ENCODE results near the gene FAM47E.
"Not testable (repeated sequence)": the region's sequence is repeated elsewhere in the genome, so short reads cannot be mapped to it uniquely, and the experiment has no call there.

Gene FAM47E

GRCh38 chr4:76240236-76240635 is 11.3 kb upstream of the FAM47E start:
- H3K9me3 Mint-ChIP-seq: peaks cover 13% of the 10 kb centered on the region

GRCh38 chr4:76243877-76244276 is 7.6 kb upstream of the FAM47E start:
- H3K36me3 Mint-ChIP-seq; H3K27ac Mint-ChIP-seq; DNase-seq (ENCODE audit: low spot score in 2 of 2); ATAC-seq; H3K4me1 Mint-ChIP-seq; H3K4me3 Mint-ChIP-seq; H3K9me3 Mint-ChIP-seq: not testable (repeated sequence)

More at GRCh38 chr4:76240236-76240635, 11.3 kb upstream of the FAM47E start:
- Mint-ChIP-seq H3K4me1 (no peaks in the 10 kb centered on the region), H3K4me3 (no peak overlapping the region), H3K27ac (no peak overlapping the region), H3K36me3 (no peaks in the 10 kb centered on the region)
- DNase-seq (ENCODE audit: low spot score in 2 of 2) (no peak), ATAC-seq (no peak)

GRCh38 chr4:76246025-76246424 is 5.5 kb upstream of the FAM47E start:
- Mint-ChIP-seq H3K4me1 (peaks cover 2% of the 10 kb centered on the region), H3K9me3 (no peaks in the 10 kb centered on the region), H3K4me3 (no peak overlapping the region), H3K27ac (no peak overlapping the region), H3K36me3 (no peaks in the 10 kb centered on the region)
- ATAC-seq: peak; percentile 8
- no peak for DNase-seq (ENCODE audit: low spot score in 2 of 2)

GRCh38 chr4:76246852-76247251 is 4.7 kb upstream of the FAM47E start:
- ATAC-seq (no peak), DNase-seq (ENCODE audit: low spot score in 2 of 2) (no peak)
- Mint-ChIP-seq H3K4me3 (no peak overlapping the region), H3K27ac (no peak overlapping the region), H3K4me1 (peaks cover 7% of the 10 kb centered on the region), H3K36me3 (no peaks in the 10 kb centered on the region), H3K9me3 (no peaks in the 10 kb centered on the region)

- H3K9me3 Mint-ChIP-seq: no peaks in the 10 kb centered on the region
- no peaks in the 10 kb centered on the region for H3K36me3 Mint-ChIP-seq
- ATAC-seq (no peak), DNase-seq (ENCODE audit: low spot score in 2 of 2) (no peak)
- peaks cover 7% of the 10 kb centered on the region for H3K4me1 Mint-ChIP-seq
- H3K27ac Mint-ChIP-seq: peak overlapping the region; percentile 66
- H3K4me3 Mint-ChIP-seq: peak overlapping the region; percentile 74
These were observed 559 bp upstream of the FAM47E start for GRCh38 chr4:76250962-76251361.

- DNase-seq (ENCODE audit: low spot score in 2 of 2) (no peak), ATAC-seq (no peak)
- H3K27ac Mint-ChIP-seq: no peak overlapping the region
- peak overlapping the region; percentile 74 for H3K4me3 Mint-ChIP-seq
- H3K9me3 Mint-ChIP-seq: no peaks in the 10 kb centered on the region
- H3K36me3 Mint-ChIP-seq: no peaks in the 10 kb centered on the region
- peaks cover 7% of the 10 kb centered on the region for H3K4me1 Mint-ChIP-seq
These were observed 741 bp downstream of the FAM47E start for GRCh38 chr4:76252271-76252653.

- Mint-ChIP-seq H3K9me3 (no peaks in the 10 kb centered on the region), H3K36me3 (no peaks in the 10 kb centered on the region), H3K4me1 (peaks cover 7% of the 10 kb centered on the region), H3K27ac (no peak overlapping the region), H3K4me3 (no peak overlapping the region)
- ATAC-seq (no peak), DNase-seq (ENCODE audit: low spot score in 2 of 2) (no peak)
These were observed 2.0 kb downstream of the FAM47E start for GRCh38 chr4:76253511-76253910.

- Mint-ChIP-seq H3K27ac (no peak overlapping the region), H3K36me3 (no peaks in the 10 kb centered on the region), H3K9me3 (no peaks in the 10 kb centered on the region), H3K4me3 (no peak overlapping the region), H3K4me1 (peaks cover 6% of the 10 kb centered on the region)
- DNase-seq (ENCODE audit: low spot score in 2 of 2) (no peak), ATAC-seq (no peak)
These were observed 4.5 kb downstream of the FAM47E start for GRCh38 chr4:76256032-76256431.

- Mint-ChIP-seq H3K4me3 (no peak overlapping the region), H3K4me1 (no peaks in the 10 kb centered on the region), H3K36me3 (no peaks in the 10 kb centered on the region), H3K27ac (no peak overlapping the region), H3K9me3 (no peaks in the 10 kb centered on the region)
- no peak for DNase-seq (ENCODE audit: low spot score in 2 of 2)
- no peak for ATAC-seq
These were observed 5.4 kb downstream of the FAM47E start for GRCh38 chr4:76256968-76257367.

- Mint-ChIP-seq H3K4me3 (no peak overlapping the region), H3K4me1 (no peaks in the 10 kb centered on the region), H3K36me3 (no peaks in the 10 kb centered on the region), H3K27ac (no peak overlapping the region), H3K9me3 (no peaks in the 10 kb centered on the region)
- no peak for DNase-seq (ENCODE audit: low spot score in 2 of 2)
- ATAC-seq: no peak
These were observed 6.3 kb downstream of the FAM47E start for GRCh38 chr4:76257824-76258223.

- no peaks in the 10 kb centered on the region for H3K36me3 Mint-ChIP-seq
- no peak for ATAC-seq
- DNase-seq (ENCODE audit: low spot score in 2 of 2): no peak
- H3K4me1 Mint-ChIP-seq: no peaks in the 10 kb centered on the region
- no peaks in the 10 kb centered on the region for H3K9me3 Mint-ChIP-seq
- no peak overlapping the region for H3K4me3 Mint-ChIP-seq
- no peak overlapping the region for H3K27ac Mint-ChIP-seq
These were observed 9.1 kb downstream of the FAM47E start for GRCh38 chr4:76260571-76260970.

- no peaks in the 10 kb centered on the region for H3K36me3 Mint-ChIP-seq
- H3K4me1 Mint-ChIP-seq: no peaks in the 10 kb centered on the region
- no peaks in the 10 kb centered on the region for H3K9me3 Mint-ChIP-seq
- H3K4me3 Mint-ChIP-seq: no peak overlapping the region
- no peak overlapping the region for H3K27ac Mint-ChIP-seq
- DNase-seq (ENCODE audit: low spot score in 2 of 2) (no peak), ATAC-seq (no peak)
These were observed 14.2 kb downstream of the FAM47E start for GRCh38 chr4:76265631-76266218.

- H3K36me3 Mint-ChIP-seq: no peaks in the 10 kb centered on the region
- ATAC-seq: no peak
These were observed 15.1 kb downstream of the FAM47E start for GRCh38 chr4:76266627-76267026.

GRCh38 chr4:76267811-76268210 is 16.3 kb downstream of the FAM47E start:
- ATAC-seq (no peak), DNase-seq (ENCODE audit: low spot score in 2 of 2) (no peak)
- Mint-ChIP-seq H3K27ac (no peak overlapping the region), H3K9me3 (no peaks in the 10 kb centered on the region), H3K4me1 (no peaks in the 10 kb centered on the region), H3K36me3 (no peaks in the 10 kb centered on the region), H3K4me3 (no peak overlapping the region)

More at GRCh38 chr4:76266627-76267026, 15.1 kb downstream of the FAM47E start:
- no peak for DNase-seq (ENCODE audit: low spot score in 2 of 2)
- no peaks in the 10 kb centered on the region for H3K9me3 Mint-ChIP-seq
- H3K4me3 Mint-ChIP-seq: no peak overlapping the region
- H3K4me1 Mint-ChIP-seq: no peaks in the 10 kb centered on the region
- H3K27ac Mint-ChIP-seq: no peak overlapping the region

GRCh38 chr4:76270244-76271175 is 19.0 kb downstream of the FAM47E start:
- no peak overlapping the region for H3K4me3 Mint-ChIP-seq
- H3K36me3 Mint-ChIP-seq: no peaks in the 10 kb centered on the region
- H3K9me3 Mint-ChIP-seq: no peaks in the 10 kb centered on the region
- H3K4me1 Mint-ChIP-seq: no peaks in the 10 kb centered on the region
- DNase-seq (ENCODE audit: low spot score in 2 of 2): no peak
- no peak overlapping the region for H3K27ac Mint-ChIP-seq
- ATAC-seq: no peak

- ATAC-seq (no peak), DNase-seq (ENCODE audit: low spot score in 2 of 2) (no peak)
- no peaks in the 10 kb centered on the region for H3K9me3 Mint-ChIP-seq
- no peaks in the 10 kb centered on the region for H3K36me3 Mint-ChIP-seq
- no peak overlapping the region for H3K27ac Mint-ChIP-seq
- peaks cover 2% of the 10 kb centered on the region for H3K4me1 Mint-ChIP-seq
- H3K4me3 Mint-ChIP-seq: no peak overlapping the region
These were observed 19.7 kb downstream of the FAM47E start for GRCh38 chr4:76271248-76271647.
